HEK293 (cell line): ENCODE data around the gene SRPRB.

ENCODE experiments used
- CTCF ChIA-PET: fragments of 350-600 bp; formaldehyde crosslinking; extraction: SDS; loops from one replicate; lab custom pipeline; 2021; ENCODE audit warnings: antibody characterized with exemption; lab: Yijun Ruan, JAX
- POLR2A ChIA-PET: fragments of 300-600 bp; formaldehyde crosslinking; extraction: SDS; loops from one replicate; lab custom pipeline; 2020; ENCODE audit warnings: antibody characterized with exemption, inconsistent platforms; lab: Yijun Ruan, JAX
- H3K27ac ChIP-seq: fragments of 200-500 bp; sonication (Bioruptor generic); 2 replicates; pipeline ENCODE4 v1.5.1; 2014; ENCODE audit warnings: low read depth, low read length, control low read depth, inconsistent platforms; ENCODE audit errors: extremely low read depth
- H3K36me3 ChIP-seq, 2 experiments: fragments of 200-500 bp in 1 of 2; sonication (Bioruptor generic) in 1 of 2; 1 replicate in 1 of 2; 2 replicates in 1 of 2; pipeline ENCODE4 v1.5.1; 2014 to 2017; ENCODE audit warnings: inconsistent platforms in 2 of 2, low read length in 2 of 2; ENCODE audit not compliant: control insufficient read depth in 2 of 2, insufficient read depth in 1 of 2
- H3K4me1 ChIP-seq: fragments of 200-500 bp; sonication (Bioruptor generic); 2 replicates; pipeline ENCODE4 v1.5.1; 2014; ENCODE audit warnings: mild to moderate bottlenecking, low read length, inconsistent platforms; ENCODE audit not compliant: control insufficient read depth, insufficient read depth
- H3K4me3 ChIP-seq: 2 replicates; pipeline ENCODE4 v1.5.1; 2011; ENCODE audit warnings: low read depth, mild to moderate bottlenecking, control low read depth, low read length, moderate library complexity
- H3K9me3 ChIP-seq: fragments of 200-500 bp; sonication (Bioruptor generic); 2 replicates; pipeline ENCODE4 v1.5.1; 2014; ENCODE audit warnings: low read depth, low read length, inconsistent platforms; ENCODE audit not compliant: control insufficient read depth, insufficient read depth
- BCL11A ChIP-seq: fragments of 450-650 bp; formaldehyde crosslinking; IDR thresholded peaks from 2 replicates; pipeline ENCODE4 v1.5.1; 2016; ENCODE audit warnings: low read depth, missing biosample characterization, missing genetic modification characterization
- BCL11B ChIP-seq: fragments of 450-650 bp; formaldehyde crosslinking; IDR thresholded peaks from 2 replicates; pipeline ENCODE4 v1.5.1; 2016; ENCODE audit warnings: low read depth, missing biosample characterization, missing genetic modification characterization
- HOXD13 ChIP-seq: sonication (generic); formaldehyde crosslinking; IDR thresholded peaks from 2 replicates; pipeline ENCODE4 v1.8.0; 2022; ENCODE audit warnings: missing genetic modification reagents, borderline replicate concordance
- KLF1 ChIP-seq: fragments of 450-650 bp; formaldehyde crosslinking; IDR thresholded peaks from 2 replicates; pipeline ENCODE4 v1.5.1; 2016; ENCODE audit warnings: missing biosample characterization, missing genetic modification characterization
- TSHZ1 ChIP-seq: fragments of 450-650 bp; formaldehyde crosslinking; IDR thresholded peaks from 2 replicates; pipeline ENCODE4 v1.5.1; 2016; ENCODE audit warnings: missing biosample characterization, missing genetic modification characterization, borderline replicate concordance
- YY1 ChIP-seq: fragments of 450-650 bp; formaldehyde crosslinking; IDR thresholded peaks from 2 replicates; pipeline ENCODE4 v1.5.1; 2018; ENCODE audit warnings: missing biosample characterization, missing genetic modification characterization
- ZBTB8A ChIP-seq: fragments of 450-650 bp; formaldehyde crosslinking; IDR thresholded peaks from 2 replicates; pipeline ENCODE4 v1.5.1; 2016; ENCODE audit warnings: missing biosample characterization, missing genetic modification characterization
- ZNF16 ChIP-seq: fragments of 450-650 bp; formaldehyde crosslinking; IDR thresholded peaks from 2 replicates; pipeline ENCODE4 v1.5.1; 2016; ENCODE audit warnings: low read depth, missing biosample characterization, missing genetic modification characterization
- ZNF19 ChIP-seq: fragments of 450-650 bp; formaldehyde crosslinking; IDR thresholded peaks from 2 replicates; pipeline ENCODE4; 2016; ENCODE audit warnings: missing biosample characterization, missing genetic modification characterization, low read depth
- ZNF311 ChIP-seq: fragments of 450-650 bp; formaldehyde crosslinking; IDR thresholded peaks from 2 replicates; pipeline ENCODE4 v1.5.1; 2017; ENCODE audit warnings: missing biosample characterization, missing genetic modification characterization, borderline replicate concordance
- ZNF404 ChIP-seq: fragments of 450-650 bp; formaldehyde crosslinking; IDR thresholded peaks from 2 replicates; pipeline ENCODE4 v1.5.1; 2017; ENCODE audit warnings: missing biosample characterization, missing genetic modification characterization
- ZNF423 ChIP-seq: fragments of 450-650 bp; formaldehyde crosslinking; IDR thresholded peaks from 2 replicates; pipeline ENCODE4 v1.5.1; 2016; ENCODE audit warnings: missing biosample characterization, missing genetic modification characterization
- ZNF426 ChIP-seq: fragments of 450-650 bp; formaldehyde crosslinking; IDR thresholded peaks from 2 replicates; pipeline ENCODE4 v1.5.1; 2017; ENCODE audit warnings: missing biosample characterization, missing genetic modification characterization, mild to moderate bottlenecking, inconsistent platforms, moderate library complexity
- ZNF449 ChIP-seq: fragments of 450-650 bp; formaldehyde crosslinking; IDR thresholded peaks from 2 replicates; pipeline ENCODE4 v1.5.1; 2017; ENCODE audit warnings: missing biosample characterization, mild to moderate bottlenecking, missing genetic modification characterization, moderate library complexity
- ZNF510 ChIP-seq: fragments of 450-650 bp; formaldehyde crosslinking; IDR thresholded peaks from 2 replicates; pipeline ENCODE4 v1.5.1; 2018; ENCODE audit warnings: mild to moderate bottlenecking, missing genetic modification characterization, missing biosample characterization; ENCODE audit not compliant: insufficient replicate concordance
- ZNF521 ChIP-seq: fragments of 450-650 bp; formaldehyde crosslinking; IDR thresholded peaks from 2 replicates; pipeline ENCODE4 v1.5.1; 2017; ENCODE audit warnings: missing biosample characterization, mild to moderate bottlenecking, missing genetic modification characterization
- ZNF529 ChIP-seq: fragments of 450-650 bp; formaldehyde crosslinking; IDR thresholded peaks from 2 replicates; pipeline ENCODE4 v1.5.1; 2017; ENCODE audit warnings: missing genetic modification characterization, missing biosample characterization; ENCODE audit not compliant: insufficient replicate concordance
- ZNF548 ChIP-seq: fragments of 450-650 bp; formaldehyde crosslinking; IDR thresholded peaks from 2 replicates; pipeline ENCODE4 v1.5.1; 2016; ENCODE audit warnings: missing biosample characterization, missing genetic modification characterization
- ZNF549 ChIP-seq: fragments of 450-650 bp; IDR thresholded peaks from 2 replicates; pipeline ENCODE4 v1.5.1; 2018; ENCODE audit warnings: missing biosample characterization, missing genetic modification characterization, mild to moderate bottlenecking, inconsistent platforms, moderate library complexity
- ZNF785 ChIP-seq: fragments of 450-650 bp; formaldehyde crosslinking; IDR thresholded peaks from 2 replicates; pipeline ENCODE4 v1.5.1; 2016; ENCODE audit warnings: missing biosample characterization, missing genetic modification characterization
- ZSCAN30 ChIP-seq: fragments of 450-650 bp; IDR thresholded peaks from 2 replicates; pipeline ENCODE4 v1.5.1; 2018; ENCODE audit warnings: missing biosample characterization, mild to moderate bottlenecking, missing genetic modification characterization, moderate library complexity
- TF ChIP-seq, protein P1 (sequence below): fragments of 450-650 bp; formaldehyde crosslinking; conservative IDR thresholded peaks from 2 replicates; pipeline ENCODE4 v1.5.1; 2016; ENCODE audit warnings: low read depth, missing biosample characterization, missing genetic modification characterization

Gene SRPRB

DNA sequence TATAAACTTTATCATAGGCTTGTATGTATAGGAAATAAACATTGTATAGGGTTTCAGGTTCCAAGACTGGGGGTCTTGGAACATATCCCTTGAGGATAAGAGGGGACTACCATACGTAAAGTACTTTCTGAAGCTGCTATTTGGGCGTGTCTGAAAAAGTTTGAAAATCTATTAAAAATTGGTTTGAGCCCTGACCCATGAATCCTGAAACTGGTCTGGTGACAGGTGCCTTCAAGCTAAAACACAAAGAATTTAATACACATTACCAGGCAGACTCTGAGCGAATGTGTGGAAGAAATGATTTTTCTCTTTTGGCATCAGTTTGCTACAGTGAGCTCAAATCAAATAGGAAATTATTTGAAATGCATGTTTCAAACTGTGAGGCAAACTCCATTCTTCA lies 43.1 kb upstream of the SRPRB start:
- H3K27ac ChIP-seq: no peak overlapping the region
- POLR2A ChIA-PET: no interaction called here
- CTCF ChIA-PET: no interaction called here
- no peaks in the 10 kb centered on the region for H3K9me3 ChIP-seq
- TF ChIP-seq ZNF549 (tag by site-specific recombination): no peak
- no peak for TF ChIP-seq ZSCAN30 (tag by site-specific recombination)
- H3K4me1 ChIP-seq: no peaks in the 10 kb centered on the region
- H3K4me3 ChIP-seq: no peak overlapping the region
- H3K36me3 ChIP-seq: no peaks in the 10 kb centered on the region

DNA sequence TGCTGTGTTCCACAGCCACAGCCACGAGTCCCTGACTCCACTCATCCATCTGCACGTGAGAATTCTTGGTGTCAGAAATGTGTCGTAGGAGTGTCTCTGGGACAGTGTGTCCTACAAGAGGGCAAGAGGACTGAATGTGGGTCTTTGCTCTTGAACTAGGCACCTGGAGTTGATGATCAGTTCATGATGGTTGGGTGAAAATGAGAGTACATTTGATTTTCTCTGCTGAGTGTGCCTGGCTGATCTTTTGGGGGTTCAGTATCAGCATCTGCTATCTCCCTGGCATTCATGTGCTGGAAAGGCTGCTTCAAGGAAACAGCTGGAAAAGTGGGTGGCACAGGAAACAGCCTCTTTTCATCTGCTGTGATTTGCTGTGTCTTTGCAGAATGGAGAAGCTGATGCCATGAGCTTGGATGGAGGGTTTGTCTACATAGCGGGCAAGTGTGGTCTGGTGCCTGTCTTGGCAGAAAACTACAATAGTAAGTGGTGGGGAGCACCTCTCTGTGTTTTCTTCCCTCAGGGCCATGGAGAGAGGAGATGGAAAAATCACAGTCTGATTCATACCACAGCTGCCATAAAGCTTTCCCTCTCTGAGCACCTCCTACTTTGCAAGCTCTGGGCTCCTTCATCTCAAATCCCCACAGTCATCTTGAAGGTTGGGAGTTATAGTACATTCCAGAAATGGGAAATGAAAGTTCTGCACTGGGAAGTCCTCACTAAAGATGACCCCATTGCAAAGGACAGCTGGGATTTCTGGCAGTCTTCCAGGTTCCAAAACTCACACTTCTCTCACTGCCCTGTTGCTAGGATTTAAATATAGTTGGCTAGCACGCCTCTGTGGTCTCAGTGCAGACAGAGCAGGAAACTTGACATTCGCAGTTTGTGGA lies 41.6 kb upstream of the SRPRB start:
- no peaks in the 10 kb centered on the region for H3K36me3 ChIP-seq
- CTCF ChIA-PET: no interaction called here
- H3K4me1 ChIP-seq: no peaks in the 10 kb centered on the region
- POLR2A ChIA-PET: no interaction called here
- no peak overlapping the region for H3K27ac ChIP-seq
- no peak overlapping the region for H3K4me3 ChIP-seq
- no peaks in the 10 kb centered on the region for H3K9me3 ChIP-seq
- TF ChIP-seq BCL11B (tag by site-specific recombination) (no peak), ZNF529 (tag by site-specific recombination) (no peak), ZNF311 (no peak), ZNF449 (tag by site-specific recombination) (no peak), ZNF510 (no peak), ZNF423 (no peak), KLF1 (tag by site-specific recombination) (no peak), HOXD13 (CRISPR knock-in tag) (no peak), ZNF785 (tag by site-specific recombination) (no peak), YY1 (tag by site-specific recombination) (no peak), ZNF521 (tag by site-specific recombination) (no peak)
- TF ChIP-seq, protein P1, sequence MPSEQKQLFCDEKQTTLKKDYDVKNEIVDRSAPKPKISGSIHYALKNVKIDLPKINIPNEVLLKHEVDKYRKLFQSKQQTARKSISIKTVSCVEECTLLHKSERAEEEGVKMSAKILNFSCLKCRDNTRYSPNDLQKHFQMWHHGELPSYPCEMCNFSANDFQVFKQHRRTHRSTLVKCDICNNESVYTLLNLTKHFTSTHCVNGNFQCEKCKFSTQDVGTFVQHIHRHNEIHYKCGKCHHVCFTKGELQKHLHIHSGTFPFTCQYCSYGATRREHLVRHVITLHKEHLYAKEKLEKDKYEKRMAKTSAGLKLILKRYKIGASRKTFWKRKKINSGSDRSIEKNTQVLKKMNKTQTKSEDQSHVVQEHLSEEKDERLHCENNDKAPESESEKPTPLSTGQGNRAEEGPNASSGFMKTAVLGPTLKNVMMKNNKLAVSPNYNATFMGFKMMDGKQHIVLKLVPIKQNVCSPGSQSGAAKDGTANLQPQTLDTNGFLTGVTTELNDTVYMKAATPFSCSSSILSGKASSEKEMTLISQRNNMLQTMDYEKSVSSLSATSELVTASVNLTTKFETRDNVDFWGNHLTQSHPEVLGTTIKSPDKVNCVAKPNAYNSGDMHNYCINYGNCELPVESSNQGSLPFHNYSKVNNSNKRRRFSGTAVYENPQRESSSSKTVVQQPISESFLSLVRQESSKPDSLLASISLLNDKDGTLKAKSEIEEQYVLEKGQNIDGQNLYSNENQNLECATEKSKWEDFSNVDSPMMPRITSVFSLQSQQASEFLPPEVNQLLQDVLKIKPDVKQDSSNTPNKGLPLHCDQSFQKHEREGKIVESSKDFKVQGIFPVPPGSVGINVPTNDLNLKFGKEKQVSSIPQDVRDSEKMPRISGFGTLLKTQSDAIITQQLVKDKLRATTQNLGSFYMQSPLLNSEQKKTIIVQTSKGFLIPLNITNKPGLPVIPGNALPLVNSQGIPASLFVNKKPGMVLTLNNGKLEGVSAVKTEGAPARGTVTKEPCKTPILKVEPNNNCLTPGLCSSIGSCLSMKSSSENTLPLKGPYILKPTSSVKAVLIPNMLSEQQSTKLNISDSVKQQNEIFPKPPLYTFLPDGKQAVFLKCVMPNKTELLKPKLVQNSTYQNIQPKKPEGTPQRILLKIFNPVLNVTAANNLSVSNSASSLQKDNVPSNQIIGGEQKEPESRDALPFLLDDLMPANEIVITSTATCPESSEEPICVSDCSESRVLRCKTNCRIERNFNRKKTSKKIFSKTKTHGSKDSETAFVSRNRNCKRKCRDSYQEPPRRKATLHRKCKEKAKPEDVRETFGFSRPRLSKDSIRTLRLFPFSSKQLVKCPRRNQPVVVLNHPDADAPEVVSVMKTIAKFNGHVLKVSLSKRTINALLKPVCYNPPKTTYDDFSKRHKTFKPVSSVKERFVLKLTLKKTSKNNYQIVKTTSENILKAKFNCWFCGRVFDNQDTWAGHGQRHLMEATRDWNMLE (tag by site-specific recombination): no peak

DNA sequence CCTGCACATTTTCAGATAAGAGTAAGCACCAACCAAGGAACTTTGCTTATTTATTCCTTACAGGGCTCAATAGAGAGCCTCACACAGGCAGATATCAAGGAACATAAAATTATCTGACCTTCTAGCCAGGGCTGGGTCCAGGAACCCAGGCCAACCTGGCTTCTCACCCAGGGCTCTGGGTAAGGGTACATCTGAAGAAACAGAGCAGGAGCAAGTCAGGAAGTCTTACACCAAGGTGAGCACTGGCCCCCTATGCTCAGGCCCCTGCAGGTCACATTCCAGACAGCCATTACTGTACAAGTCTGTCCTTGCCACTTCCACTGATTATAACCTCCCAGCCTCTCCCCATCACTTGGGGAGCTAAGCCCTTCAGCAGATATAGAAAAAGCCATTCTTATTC lies 40.4 kb upstream of the SRPRB start:
- Histone ChIP-seq H3K27ac (no peak overlapping the region), H3K36me3 (no peaks in the 10 kb centered on the region), H3K4me3 (no peak overlapping the region), H3K4me1 (no peaks in the 10 kb centered on the region), H3K9me3 (no peaks in the 10 kb centered on the region)
- CTCF ChIA-PET: interaction anchor here (0.6 kb wide), 1 partner anchor 427 kb away, joined by 5 read pairs; no protein-coding TSS in a partner anchor
- POLR2A ChIA-PET: no interaction called here
- TF ChIP-seq ZBTB8A (tag by site-specific recombination): no peak
- no peak for TF ChIP-seq ZNF19 (tag by site-specific recombination)
- no peak for TF ChIP-seq BCL11A (tag by site-specific recombination)
- no peak for TF ChIP-seq TSHZ1 (tag by site-specific recombination)
- no peak for TF ChIP-seq ZNF404 (tag by site-specific recombination)
- no peak for TF ChIP-seq ZNF426 (tag by site-specific recombination)
- TF ChIP-seq ZNF548 (tag by site-specific recombination): no peak
- TF ChIP-seq ZNF16: no peak
